ENCODE data around the gene CIITA.

CIITA gene

GRCh38 chr16:10879681-10880589 is 2.9 kb downstream of the CIITA start:
- DNase-seq (ENCODE audit: low read depth), result no peak

DNA sequence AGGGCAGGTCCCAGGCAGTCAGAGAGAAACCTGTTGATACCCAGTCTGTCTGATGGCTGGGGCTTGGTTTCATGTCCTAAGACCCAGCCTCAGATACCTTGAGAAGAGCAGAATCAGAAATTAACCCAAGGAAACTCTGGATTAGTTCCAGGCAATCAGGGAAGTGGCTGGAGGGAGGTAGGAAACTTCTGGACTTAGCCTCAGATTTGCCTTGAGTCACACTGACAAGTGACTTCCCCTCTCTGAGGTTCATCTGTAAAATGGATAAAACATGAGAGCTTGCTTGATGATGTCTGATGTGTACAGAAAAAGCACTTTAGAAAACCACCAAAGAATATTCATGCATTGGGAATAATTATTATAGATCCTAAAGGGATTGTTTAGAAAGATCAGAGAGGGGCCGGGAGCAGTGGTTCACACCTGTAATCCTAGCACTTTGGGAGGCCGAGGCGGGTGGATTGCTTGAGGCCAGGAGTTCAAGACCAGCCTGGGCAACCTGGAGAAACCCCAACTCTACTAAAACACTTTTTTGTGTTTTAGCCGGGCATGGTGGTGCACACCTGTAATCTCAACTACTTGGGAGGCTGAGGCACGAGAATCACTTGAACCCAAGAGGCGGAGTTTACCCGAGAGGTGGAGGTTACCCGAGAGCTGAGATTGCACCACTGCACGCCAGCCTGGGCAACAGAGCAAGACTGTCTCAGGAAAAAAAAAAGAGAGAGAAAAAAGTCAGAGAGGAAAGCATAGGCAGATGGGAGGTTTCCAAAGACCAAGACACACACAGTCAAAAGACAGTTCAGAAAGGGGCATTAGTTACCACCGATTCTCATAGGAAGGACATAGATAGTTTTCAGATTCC is 3.8 kb downstream of the CIITA start:
- no peak for DNase-seq (ENCODE audit: low read depth)

- no peak for DNase-seq (ENCODE audit: low read depth)
Observed at GRCh38 chr16:10881479-10882030, 4.6 kb downstream of the CIITA start.

GRCh38 chr16:10883004-10883403 is 6.0 kb downstream of the CIITA start:
- DNase-seq (ENCODE audit: low read depth), result no peak

GRCh38 chr16:10885246-10885645 is 8.2 kb downstream of the CIITA start:
- no peak for DNase-seq (ENCODE audit: low read depth)

GRCh38 chr16:10888320-10888937 is 11.4 kb downstream of the CIITA start:
- no peak for DNase-seq (ENCODE audit: low read depth)

DNA sequence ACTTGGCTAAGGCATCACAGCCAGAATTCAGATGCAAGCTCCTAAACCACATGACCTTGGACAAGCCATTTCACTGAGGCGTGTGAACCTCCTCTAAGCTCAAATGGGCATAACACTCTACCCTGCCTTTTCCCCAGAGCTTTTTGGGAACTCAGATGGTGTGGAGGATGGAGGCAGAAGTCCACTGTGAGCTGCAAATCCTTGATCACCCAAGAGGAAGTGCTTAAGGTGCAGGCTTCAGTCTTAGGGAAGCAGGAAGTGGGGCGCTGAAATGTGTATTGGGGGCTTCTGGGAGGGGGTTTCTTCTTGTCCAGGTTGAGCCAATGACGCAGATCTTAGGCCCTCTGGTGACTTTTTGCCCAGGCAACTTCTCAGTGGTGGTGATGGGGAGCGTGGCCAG is 12.9 kb downstream of the CIITA start:
- no peak for DNase-seq (ENCODE audit: low read depth)

- DNase-seq (ENCODE audit: low read depth), result no peak
Observed at GRCh38 chr16:10892782-10893318, 15.8 kb downstream of the CIITA start.

DNA sequence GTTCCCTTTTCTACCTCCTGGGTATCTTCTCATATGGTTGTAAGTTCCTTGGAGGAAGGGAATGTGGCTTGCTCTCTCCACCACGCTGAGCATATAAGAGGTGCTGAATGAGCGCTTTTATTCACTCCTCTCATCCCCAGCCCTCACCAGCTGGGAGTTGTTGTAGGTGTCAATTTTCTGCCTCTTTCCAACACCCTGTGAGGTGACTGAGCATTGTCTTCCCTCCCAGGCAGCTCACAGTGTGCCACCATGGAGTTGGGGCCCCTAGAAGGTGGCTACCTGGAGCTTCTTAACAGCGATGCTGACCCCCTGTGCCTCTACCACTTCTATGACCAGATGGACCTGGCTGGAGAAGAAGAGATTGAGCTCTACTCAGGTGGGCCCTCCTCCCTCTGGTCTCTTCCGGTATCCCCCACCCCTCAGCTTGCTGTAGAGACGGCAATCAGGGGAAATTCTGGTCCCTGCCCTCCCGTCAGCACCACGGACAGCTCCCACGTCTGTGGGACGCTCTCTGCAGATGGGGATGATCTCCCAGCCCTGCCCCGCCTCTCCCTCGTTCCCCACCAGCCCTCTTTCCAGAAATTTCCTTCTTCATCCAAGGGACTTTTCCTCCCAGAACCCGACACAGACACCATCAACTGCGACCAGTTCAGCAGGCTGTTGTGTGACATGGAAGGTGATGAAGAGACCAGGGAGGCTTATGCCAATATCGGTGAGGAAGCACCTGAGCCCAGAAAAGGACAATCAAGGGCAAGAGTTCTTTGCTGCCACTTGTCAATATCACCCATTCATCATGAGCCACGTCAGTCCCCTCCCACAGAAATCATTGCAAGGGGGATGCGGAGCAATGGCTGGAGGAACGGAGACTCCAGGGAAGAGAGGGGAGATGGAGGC is 18.3 kb downstream of the CIITA start:
- DNase-seq (ENCODE audit: low read depth), result no peak

GRCh38 chr16:10896165-10896564 is 19.2 kb downstream of the CIITA start:
- DNase-seq (ENCODE audit: low read depth), result no peak

GRCh38 chr16:10896723-10897122 is 19.7 kb downstream of the CIITA start:
- no peak for DNase-seq (ENCODE audit: low read depth)

GRCh38 chr16:10897134-10897533 is 20.1 kb downstream of the CIITA start:
- DNase-seq (ENCODE audit: low read depth), result no peak

DNA sequence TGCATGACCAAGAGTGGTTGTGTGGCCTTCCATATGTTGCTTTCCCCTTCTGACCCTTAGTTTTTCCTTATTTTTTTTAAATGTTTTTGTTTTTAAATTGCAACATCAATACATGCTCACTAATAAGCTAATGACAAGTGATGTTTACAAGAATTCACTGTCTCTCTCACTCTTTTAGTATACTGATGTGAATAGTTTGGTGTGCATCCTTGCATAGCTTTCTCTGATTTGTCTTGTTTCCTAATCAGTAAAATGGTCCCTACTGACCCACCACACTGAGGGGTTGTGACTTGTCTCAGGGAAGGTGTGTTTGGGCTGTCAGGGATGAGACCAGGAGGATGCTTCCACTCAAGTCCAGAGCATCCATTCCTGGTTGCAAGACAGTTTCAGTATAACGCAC is 26.0 kb downstream of the CIITA start:
- DNase-seq (ENCODE audit: low read depth), result no peak

- DNase-seq (ENCODE audit: low read depth), result no peak
Observed at GRCh38 chr16:10906482-10906881, 29.5 kb downstream of the CIITA start.

DNA sequence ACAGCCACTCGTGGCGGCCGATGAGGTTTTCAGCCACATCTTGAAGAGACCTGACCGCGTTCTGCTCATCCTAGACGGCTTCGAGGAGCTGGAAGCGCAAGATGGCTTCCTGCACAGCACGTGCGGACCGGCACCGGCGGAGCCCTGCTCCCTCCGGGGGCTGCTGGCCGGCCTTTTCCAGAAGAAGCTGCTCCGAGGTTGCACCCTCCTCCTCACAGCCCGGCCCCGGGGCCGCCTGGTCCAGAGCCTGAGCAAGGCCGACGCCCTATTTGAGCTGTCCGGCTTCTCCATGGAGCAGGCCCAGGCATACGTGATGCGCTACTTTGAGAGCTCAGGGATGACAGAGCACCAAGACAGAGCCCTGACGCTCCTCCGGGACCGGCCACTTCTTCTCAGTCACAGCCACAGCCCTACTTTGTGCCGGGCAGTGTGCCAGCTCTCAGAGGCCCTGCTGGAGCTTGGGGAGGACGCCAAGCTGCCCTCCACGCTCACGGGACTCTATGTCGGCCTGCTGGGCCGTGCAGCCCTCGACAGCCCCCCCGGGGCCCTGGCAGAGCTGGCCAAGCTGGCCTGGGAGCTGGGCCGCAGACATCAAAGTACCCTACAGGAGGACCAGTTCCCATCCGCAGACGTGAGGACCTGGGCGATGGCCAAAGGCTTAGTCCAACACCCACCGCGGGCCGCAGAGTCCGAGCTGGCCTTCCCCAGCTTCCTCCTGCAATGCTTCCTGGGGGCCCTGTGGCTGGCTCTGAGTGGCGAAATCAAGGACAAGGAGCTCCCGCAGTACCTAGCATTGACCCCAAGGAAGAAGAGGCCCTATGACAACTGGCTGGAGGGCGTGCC is 30.1 kb downstream of the CIITA start:
- no peak for DNase-seq (ENCODE audit: low read depth)

DNA sequence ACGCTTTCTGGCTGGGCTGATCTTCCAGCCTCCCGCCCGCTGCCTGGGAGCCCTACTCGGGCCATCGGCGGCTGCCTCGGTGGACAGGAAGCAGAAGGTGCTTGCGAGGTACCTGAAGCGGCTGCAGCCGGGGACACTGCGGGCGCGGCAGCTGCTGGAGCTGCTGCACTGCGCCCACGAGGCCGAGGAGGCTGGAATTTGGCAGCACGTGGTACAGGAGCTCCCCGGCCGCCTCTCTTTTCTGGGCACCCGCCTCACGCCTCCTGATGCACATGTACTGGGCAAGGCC is 30.7 kb downstream of the CIITA start:
- no peak for DNase-seq (ENCODE audit: low read depth)

DNA sequence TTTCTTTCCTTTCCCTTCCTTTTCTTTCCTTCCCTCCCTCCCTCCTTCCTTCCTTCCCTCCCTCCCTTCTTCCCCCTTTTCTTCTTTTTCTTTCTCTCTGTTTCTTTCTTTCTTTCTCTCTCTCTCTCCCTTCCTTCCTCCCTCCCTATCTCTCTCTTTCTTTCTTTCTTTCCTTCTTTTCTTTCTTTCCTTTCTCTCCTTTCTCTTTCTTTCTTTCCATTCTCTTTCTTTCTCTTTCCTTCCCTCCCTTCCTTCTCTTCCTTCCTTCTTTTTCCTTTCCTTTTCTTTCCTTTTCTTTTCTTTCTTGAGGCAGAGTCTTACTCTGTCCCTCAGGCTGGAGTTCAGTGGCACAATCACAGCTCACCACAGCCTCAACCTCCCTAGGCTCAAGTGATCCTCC is 34.3 kb downstream of the CIITA start:
- DNase-seq (ENCODE audit: low read depth), result no peak

- DNase-seq (ENCODE audit: low read depth), result no peak
Observed at GRCh38 chr16:10916534-10916933, 39.5 kb downstream of the CIITA start.

GRCh38 chr16:10918294-10919002 is 41.4 kb downstream of the CIITA start:
- DNase-seq (ENCODE audit: low read depth), result peak; percentile 46

- no peak for DNase-seq (ENCODE audit: low read depth)
Observed at GRCh38 chr16:10919003-10919351, 42.0 kb downstream of the CIITA start.

All from activated T-helper 1 cell treated with Interleukin-2 at 50 U/mL for 16 hours (primary cell).